ENCODE results near the gene C8A. TPM values are rescaled to one million over a fixed set of nuclear protein-coding genes. Genes with fewer than 3 reads are reported as not detected.

C8A gene
- total RNA-seq (2021; fragmentation: NEBNext Ultra II Directional; extraction: Animal tissue kit (Norgen Biotek cat#: 25700)) = not detected in 2 replicates
- not detected in 2 replicates for polyA plus RNA-seq (2011; rRNA removed)
- polyA plus RNA-seq (2011; cell fraction: cytosol; rRNA removed) = not detected
- not detected for polyA plus RNA-seq (2011; cell fraction: nucleus; rRNA removed)
- polyA plus RNA-seq (2012, experiment 1 of 2) = not detected in 4 replicates
- not detected for polyA plus RNA-seq (2012, experiment 2 of 2)
- polyA plus RNA-seq (2013, experiment 1 of 2) = not detected
- polyA plus RNA-seq (2013, experiment 2 of 2) = not detected
- not detected in 2 replicates for polyA minus RNA-seq (2011; rRNA and poly(A)+ RNA removed)
- polyA minus RNA-seq (2011; cell fraction: cytosol; rRNA and poly(A)+ RNA removed) = not detected
- polyA minus RNA-seq (2011; cell fraction: nucleus; rRNA and poly(A)+ RNA removed) = not detected
- long read RNA-seq, experiment 1 = 0 reads
- long read RNA-seq, experiment 2 = 0 reads

GRCh38 chr1:56854521-56855099 is at the start of gene C8A:
Gene C8A (plus strand): TSS chr1:56854797. CDS start chr1:56854902, 105 bp downstream.
- no peaks in the 10 kb centered on the region for H3K9me3 ChIP-seq (ENCODE audit: insufficient read depth in 2 of 2, low read depth in 1 of 2, low read length in 1 of 2)
- no peak within 1 kb of the TSS for H2BK12ac ChIP-seq (ENCODE audit: low read depth, low read length)
- no peak within 1 kb of the TSS for H3K4me3 ChIP-seq (ENCODE audit: extremely low read depth in 1 of 4, insufficient read depth in 2 of 4, low read depth in 3 of 4, low read length in 4 of 4)
- H3K27ac ChIP-seq (ENCODE audit: low read depth, low read length) = no peak within 1 kb of the TSS
- H2BK120ac ChIP-seq (replicated peaks; ENCODE audit: low read depth, low read length) = no peak within 1 kb of the TSS
- H3K4me2 ChIP-seq (ENCODE audit: insufficient read depth in 1 of 2, low read depth in 2 of 2, low read length in 2 of 2) = no peak within 1 kb of the TSS
- no peak within 1 kb of the TSS for H3K56ac ChIP-seq (replicated peaks; ENCODE audit: insufficient read length, low read depth, low read length)
- H2AFZ ChIP-seq (ENCODE audit: low read length) = no peak within 1 kb of the TSS
- TF ChIP-seq GTF2F1 (IDR thresholded peaks at IDR 0.05; ENCODE audit: borderline replicate concordance, low read depth, low read length) (no peak), SP4 (IDR thresholded peaks at IDR 0.05; ENCODE audit: low read length) (no peak), MAX (IDR thresholded peaks at IDR 0.05) (no peak), CHD1 (IDR thresholded peaks at IDR 0.05; ENCODE audit: low read depth, low read length) (no peak), TCF12 (IDR thresholded peaks at IDR 0.05; ENCODE audit: low read depth, low read length) (no peak), BRCA1 (IDR thresholded peaks at IDR 0.05; ENCODE audit: low read depth, low read length) (no peak)
- no peaks in the 10 kb centered on the region for H4K20me1 ChIP-seq (replicated peaks in 1 of 2; ENCODE audit: control insufficient read depth in 1 of 2, insufficient read depth in 2 of 2, low read length in 2 of 2)
- peaks cover 0 to 5% (median 2%) of the 10 kb centered on the region in 4 experiments; a peak in 2 of 7 replicates for H3K4me1 ChIP-seq (replicated peaks in 1 of 4; ENCODE audit: control insufficient read depth in 3 of 4, insufficient read depth in 4 of 4, low read length in 3 of 4)
- no peak within 1 kb of the TSS for H2BK15ac ChIP-seq (ENCODE audit: low read length)
- no peak within 1 kb of the TSS for H3K23ac ChIP-seq (ENCODE audit: insufficient read length)
- H3K14ac ChIP-seq (ENCODE audit: insufficient read length) = no peak within 1 kb of the TSS
- H3K27me3 ChIP-seq (replicated peaks in 1 of 4; ENCODE audit: control insufficient read depth in 3 of 4, extremely low read depth in 1 of 4, insufficient read depth in 3 of 4, low read length in 3 of 4) = no peaks in the 10 kb centered on the region
- WGBS, 2 experiments (ENCODE audit: extremely low coverage in 1 of 2, insufficient coverage in 1 of 2, insufficient read length in 1 of 2, insufficient replicate concordance in 2 of 2, low coverage in 1 of 2, low lambda C conversion rate in 2 of 2, missing lambda C conversion rate in 1 of 2) = 85% methylated on average over 3 of the region's 3 CpGs; no CpG with 5 or more reads in 1 of the 2 experiments
- no peak within 1 kb of the TSS for H2BK20ac ChIP-seq (ENCODE audit: low read length)
- H3K18ac ChIP-seq (ENCODE audit: extremely low read depth, low read length) = no peak within 1 kb of the TSS
- no peak within 1 kb of the TSS for H4K5ac ChIP-seq (ENCODE audit: insufficient read length, low read depth, low read length)
- H3K4ac ChIP-seq (replicated peaks; ENCODE audit: insufficient read length, low read depth, low read length) = no peak within 1 kb of the TSS
- no peak within 1 kb of the TSS for H2AK5ac ChIP-seq (ENCODE audit: low read depth, low read length)
- DNase-seq (ENCODE audit: low read depth in 1 of 2, low spot score in 2 of 2) (no peak), FAIRE-seq (no peak)
- no peak within 1 kb of the TSS for H3K9ac ChIP-seq (replicated peaks in 1 of 4; ENCODE audit: extremely low read depth in 1 of 4, low read depth in 3 of 4, low read length in 3 of 4)
- no peak within 1 kb of the TSS for H2BK5ac ChIP-seq (ENCODE audit: low read depth, low read length)
- H3K23me2 ChIP-seq (ENCODE audit: low read depth, low read length) = no peaks in the 10 kb centered on the region
- H3K36me3 ChIP-seq (ENCODE audit: control insufficient read depth in 2 of 4, insufficient read depth in 4 of 4, low read length in 3 of 4) = no peaks in the 10 kb centered on the region
- H3K79me2 ChIP-seq (ENCODE audit: control insufficient read depth in 1 of 2, insufficient read depth in 2 of 2, low read length in 2 of 2) = no peaks in the 10 kb centered on the region
- POLR2A ChIA-PET (ENCODE audit: partially characterized antibody) = no interaction called here
- H4K8ac ChIP-seq (ENCODE audit: extremely low read depth, insufficient read depth, low read length) = no peak within 1 kb of the TSS
- no peaks in the 10 kb centered on the region for H3K79me1 ChIP-seq (ENCODE audit: low read depth, low read length)
- CTCF ChIA-PET (ENCODE audit: partially characterized antibody) = interaction anchor here (1.0 kb wide), 1 partner anchor 22 kb away, joined by 3 read pairs; no protein-coding TSS in a partner anchor
- no peak within 1 kb of the TSS for H4K91ac ChIP-seq (replicated peaks; ENCODE audit: insufficient read length, low read length)

All from H1 (cell line).